Kidney capillary endothelial cell (primary cell): Measurements from ENCODE around the gene RIOK1.
"Not testable (repeated sequence)": the region's sequence is repeated elsewhere in the genome, so short reads cannot be mapped to it uniquely, and the experiment has no call there.

Experiments used
- DNase-seq: peaks from one replicate; pipeline ENCODE4 v3.0.0-alpha.2; 2018; ENCODE audit warnings: low spot score

The RIOK1 gene

DNA sequence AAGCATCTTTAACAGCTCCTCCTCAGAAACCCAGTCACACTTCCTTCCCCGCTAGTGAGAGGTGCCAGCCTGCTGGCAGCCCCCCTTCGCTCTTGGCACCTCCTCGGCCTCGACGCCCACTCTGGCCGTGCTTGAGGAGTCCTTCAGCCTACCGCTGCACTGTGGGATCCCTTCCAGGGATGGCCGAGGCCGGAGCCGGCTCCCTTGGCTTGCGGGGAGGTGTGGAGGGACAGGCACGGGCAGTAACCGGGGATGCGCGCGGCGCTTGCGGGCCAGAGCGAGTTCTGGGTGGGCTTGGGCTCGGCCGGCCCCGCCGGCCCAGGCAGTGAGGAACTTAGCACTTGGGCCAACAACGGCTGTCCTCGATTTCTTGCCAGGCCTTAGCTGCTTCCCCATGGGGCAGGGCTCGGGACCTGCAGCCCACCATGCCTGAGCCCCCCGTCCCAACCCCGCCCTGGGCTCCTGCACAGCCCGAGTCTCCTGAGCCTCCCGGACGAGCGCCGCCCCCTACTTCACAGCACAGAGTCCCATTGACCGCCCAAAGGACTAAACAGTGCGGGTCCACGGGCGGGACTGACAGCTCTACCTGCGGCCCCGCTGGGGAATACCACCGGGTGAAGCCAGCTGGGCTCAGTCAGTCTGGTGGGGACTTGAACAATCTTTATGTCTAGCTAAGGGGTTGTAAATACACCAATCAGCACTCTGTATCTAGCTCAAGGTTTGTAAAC lies 51.6 kb downstream of the RIOK1 start:
- no peak for DNase-seq

DNA sequence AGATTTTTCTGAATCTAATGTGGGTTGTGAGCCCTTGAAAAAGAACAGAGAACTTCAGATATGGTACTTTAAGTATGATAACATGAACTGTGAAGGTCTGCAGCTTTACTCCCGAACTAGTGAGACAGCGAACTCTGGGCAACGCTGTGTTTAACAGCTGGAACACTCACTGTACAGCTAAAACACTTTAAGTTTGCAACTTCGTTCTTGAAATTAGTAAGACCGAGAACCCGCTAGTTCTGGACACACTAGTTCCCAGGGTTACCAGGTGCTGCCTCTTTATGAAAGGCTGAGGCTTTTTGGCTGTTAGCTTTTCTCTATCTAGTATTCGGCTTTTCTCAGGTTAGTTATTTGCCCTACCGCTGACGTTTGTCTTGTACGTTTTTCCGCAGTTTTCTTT lies 52.9 kb downstream of the RIOK1 start:
- no peak for DNase-seq

DNA sequence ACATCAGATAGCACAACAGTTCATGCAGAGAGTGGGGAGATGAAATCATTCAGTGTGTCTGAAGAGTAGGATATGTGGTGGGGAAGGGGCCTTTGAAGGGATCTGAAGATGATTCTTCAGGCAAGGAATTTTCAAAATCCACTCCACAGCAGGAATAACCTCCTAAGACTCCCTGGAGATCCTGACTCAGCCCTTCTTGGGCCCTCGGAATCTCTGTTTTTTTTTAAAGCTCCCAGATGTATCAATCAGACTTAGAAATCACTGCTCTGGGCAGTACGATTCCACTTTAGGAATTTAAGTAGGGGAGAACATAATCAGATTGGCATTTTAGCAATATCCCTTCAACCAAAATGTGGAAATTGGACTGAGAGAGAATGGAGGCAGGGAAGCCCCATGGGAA lies 55.5 kb downstream of the RIOK1 start:
- DNase-seq: no peak

DNA sequence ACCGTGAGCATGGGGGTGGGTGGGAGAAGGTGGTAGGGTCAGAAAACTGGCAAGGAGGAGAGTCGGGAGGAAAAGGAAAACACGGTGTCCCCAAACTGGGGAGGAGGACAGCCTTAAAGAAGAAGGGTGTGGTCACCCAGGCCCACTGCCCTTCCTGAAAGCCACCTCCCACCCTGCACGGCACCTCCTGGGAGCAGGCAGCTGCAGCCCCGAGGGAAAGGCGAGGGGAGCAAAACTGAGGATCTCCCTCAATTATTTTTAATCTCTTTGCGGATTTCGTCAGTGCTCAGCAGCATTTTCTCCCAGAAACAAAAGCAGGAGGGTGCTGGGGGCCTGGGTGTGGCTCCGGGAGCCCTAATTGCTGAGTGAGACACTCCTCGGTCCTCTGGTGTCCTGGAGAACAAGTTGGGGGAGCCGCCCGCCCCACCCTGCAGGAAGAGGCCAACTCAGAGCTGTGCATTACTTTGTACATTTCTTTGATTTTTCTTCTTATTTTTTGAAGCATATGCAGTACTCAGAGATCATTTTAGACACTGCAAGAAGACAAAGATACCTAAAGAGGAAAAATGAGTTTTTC lies 56.4 kb downstream of the RIOK1 start:
- DNase-seq: no peak

DNA sequence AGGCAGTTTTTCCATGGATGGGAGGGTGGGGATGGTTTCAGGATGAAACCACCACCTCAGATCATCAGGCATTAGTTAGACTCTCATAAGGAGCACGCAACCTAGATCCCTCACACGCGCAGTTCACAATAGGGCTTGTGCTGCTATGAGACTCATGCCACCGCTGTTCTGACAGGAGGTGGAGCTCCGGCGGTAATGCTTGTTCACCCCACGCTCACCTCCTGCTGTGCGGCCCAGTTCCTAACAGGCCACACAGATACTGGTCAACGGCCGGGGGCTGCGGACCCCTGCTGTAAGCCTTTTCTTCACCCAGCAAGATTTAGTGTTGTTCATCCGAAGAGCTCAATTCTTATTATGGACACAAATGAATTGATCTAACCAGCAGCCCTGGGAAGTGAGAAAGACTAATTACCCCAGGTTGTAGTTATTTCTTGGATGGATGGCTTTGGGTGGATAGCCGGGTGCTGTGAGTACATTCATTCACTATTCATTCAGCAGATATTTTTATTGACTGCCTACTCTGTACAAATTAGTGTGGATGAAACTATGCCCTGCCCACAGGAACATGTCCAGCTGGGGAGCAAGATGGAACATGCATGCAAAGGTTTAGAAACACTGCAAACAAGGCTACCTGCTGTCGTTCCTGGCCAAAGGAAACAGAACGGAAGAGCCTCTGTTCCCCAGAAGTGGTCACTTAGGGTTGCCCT lies 57.2 kb downstream of the RIOK1 start:
- no peak for DNase-seq

DNA sequence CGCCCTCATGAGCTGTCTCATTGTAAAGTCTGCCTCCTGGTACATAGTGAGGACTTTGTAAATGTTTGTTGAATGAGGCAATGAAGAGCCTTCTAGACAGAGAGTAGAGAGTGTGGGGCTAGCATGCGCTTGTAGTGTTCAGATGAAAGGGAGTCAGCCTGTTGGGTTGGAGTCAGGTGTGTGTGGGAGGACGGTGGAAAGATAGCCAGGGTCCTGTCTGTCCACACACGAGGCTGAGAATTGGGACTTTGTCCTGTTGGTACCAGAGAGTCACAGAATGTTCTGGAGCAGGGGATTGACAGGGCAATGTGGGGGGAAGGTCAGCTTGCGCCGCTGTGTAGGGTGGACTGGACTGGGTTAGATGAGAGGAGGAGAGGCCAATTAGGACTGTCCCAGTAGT lies 58.6 kb downstream of the RIOK1 start:
- no peak for DNase-seq

DNA sequence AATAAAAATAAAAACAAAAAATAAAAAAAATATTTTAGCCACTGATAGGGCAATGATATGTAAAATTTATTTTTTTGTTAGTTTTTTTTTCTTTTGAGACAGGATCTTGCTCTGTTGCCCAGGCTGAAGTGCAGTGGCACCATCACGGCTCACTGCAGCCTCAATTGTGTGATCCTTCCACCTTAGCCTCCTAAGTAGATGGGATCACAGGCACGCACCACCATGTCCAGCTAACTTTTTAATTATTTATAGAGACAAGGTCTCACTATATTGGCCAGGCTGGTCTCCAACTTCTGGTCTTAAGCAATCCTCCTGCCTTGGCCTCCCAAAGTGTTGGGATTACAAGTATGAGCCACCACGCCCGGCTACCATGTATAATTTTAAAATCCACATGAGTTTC lies 59.4 kb downstream of the RIOK1 start:
- DNase-seq: no peak

DNA sequence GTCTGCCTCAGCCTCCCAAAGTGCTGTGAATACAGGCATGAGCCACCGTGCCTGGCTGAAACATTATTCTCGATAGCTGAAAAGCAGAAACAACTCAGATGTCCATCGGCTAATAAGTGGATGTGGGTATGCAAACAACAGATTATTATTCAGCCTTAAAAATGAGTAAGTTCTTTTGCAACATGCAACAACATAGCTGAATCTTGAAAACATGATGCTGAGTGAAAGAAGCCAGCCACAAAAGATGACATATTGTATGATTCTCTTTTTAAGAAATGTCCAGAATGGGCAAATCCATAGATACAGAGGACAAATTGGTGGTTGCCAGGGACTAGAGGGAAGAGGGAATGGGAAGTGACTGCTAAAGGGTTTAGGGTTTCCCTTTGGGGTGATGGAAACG lies 61.7 kb downstream of the RIOK1 start:
- DNase-seq: no peak

DNA sequence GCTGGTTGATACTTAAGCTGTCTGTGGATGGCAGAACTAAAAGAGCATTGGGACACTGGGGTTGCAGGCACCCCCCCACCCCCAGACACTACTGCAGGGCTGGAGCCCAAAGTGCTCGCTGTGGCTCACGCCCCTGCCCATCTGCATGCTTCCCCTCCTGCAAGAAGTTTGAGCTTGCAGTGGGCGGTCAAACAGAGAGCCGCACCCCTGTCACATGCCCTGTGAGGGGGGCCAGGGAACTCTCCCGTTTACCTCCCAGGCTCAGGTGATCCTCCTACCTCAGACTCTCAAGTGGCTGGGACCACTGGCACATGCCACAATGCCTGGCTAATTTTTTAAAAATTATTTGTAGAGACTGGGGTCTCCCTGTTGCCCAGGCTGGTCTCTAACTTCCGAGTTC lies 63.3 kb downstream of the RIOK1 start:
- DNase-seq: no peak

DNA sequence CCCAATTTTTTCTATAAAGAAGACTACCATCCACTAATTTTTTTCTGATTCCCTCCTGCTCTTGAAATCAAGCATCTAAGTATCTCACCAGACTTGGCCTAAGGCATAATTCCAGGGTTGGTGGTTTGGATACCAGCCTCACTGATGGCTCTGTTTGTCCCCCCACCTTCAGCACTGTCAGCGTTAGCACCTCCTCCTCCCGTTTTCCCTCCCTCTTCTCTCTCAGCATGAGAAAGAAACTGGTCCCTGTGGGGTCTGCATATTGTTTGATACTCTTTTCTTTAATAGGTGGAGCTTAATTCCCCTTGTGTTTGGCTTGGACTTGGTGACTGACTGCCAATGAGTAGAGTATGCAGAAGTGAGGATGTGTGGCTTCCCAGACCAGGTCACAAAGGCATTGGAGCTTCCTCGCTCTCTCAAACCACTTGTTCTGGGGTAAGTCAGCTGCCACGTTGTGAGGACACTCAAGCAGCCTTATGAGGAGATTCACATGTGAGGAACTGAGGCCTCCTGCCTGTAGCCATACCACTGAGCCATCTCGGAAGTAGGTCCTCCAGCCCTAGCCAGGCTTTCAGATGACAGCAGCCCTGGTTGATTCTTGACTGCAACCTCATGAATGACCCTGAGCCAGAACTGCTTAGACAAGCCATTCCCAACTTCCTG lies 65.2 kb downstream of the RIOK1 start:
- DNase-seq: no peak

DNA sequence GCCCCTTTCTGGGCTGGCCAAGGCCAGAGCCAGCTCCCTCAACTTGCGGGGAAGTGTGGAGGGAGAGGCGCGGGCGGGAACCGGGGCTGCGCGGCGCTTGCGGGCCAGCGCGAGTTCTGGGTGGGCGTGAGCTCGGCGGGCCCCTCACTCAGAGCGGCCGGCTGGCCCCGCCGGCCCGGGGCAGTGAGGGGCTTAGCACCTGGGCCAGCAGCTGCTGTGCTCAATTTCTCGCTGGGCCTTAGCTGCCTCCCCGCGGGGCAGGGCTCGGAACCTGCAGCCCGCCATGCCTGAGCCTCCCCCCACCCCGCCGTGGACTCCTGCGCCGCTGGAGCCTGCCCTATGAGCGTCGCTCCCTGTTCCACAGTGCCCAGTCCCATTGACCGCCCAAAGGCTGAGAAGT lies 66.7 kb downstream of the RIOK1 start:
- not testable (repeated sequence) for DNase-seq

DNA sequence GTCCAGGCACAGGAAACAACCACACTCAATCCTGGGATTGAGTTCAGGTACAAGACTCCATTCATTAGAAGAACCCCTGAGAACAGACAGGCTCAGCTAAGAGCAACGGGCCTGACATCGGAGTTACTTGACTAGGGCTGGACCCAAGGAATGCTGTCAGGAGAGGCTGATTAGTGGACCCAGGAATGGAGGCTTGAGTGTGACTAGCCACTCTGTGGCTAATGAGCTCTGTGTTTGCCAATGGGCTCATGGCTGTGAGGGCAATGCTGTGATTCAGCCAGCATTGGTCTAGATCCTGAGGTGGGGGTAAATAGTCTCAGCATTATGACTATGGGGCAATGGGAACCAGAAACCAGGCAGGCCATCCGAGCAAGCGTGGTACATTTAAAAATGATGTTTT lies 71.8 kb downstream of the RIOK1 start:
- no peak for DNase-seq

DNA sequence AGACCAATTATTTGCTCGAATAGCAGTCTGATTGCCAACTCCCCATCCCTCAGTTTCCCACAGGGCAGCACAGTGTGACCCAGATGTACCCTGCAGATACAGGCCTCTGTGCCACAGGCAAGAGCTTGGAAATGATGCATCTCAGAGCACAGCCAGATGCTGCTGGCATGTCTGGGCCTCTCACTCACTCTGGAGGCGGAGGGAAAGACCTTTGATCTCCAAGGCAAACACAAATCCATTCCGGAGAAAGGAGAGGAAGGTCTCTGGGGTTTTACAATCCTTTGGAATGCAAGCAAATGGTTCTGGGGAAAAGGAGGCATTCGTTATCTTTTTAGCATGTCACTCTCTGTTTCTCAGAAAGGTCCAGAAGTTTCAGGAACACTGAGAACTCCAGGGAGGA lies 74.2 kb downstream of the RIOK1 start:
- no peak for DNase-seq

DNA sequence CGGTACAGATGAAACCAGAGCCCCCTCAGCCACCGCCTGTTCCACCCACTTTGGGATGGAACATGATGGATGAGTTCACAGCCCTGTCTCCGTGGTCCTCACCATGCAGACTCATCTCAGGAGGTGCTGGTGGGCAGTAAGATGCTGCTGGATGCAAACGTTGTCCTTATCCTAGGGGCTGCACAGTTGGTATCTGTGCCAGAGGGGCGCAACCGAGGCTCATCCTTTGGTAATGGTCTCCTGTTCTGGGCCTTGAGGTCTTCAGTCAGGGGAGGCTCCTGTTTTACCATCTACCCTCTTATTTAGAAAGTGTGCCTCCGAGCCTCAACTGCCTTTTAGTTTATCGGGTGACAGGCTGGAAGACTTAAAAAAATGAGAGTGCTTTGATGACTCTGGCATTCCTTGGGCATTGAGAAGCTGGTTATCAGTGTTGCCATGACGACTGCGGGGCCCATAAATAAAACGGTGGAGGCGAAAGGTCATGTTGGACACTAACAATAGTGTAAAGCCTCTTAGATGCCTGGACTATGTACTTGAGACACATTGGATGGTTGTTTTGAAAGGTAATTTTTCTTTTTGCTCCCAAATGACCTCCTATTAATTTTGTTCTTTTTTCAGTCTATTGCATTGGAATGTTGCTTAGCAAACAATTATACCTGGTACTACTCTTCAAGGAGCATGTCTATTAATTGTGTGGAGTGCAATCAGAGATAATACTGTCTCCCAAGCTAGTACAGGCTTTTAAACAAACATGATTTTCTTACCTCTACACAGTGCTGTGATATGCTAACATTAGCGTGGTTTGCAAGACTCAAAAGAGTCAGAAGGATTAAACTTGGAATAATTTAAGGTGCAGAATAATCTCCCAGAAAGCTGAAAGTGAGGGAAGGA lies 77.6 kb downstream of the RIOK1 start:
- no peak for DNase-seq
